Stomach (tissue), 4 donors: ENCODE measurements around the gene GTF2H2C.

Source experiments
- EP300 ChIP-seq: sonication (generic); formaldehyde crosslinking; IDR thresholded peaks from one replicate; pipeline ENCODE4 v1.6.1; 2017; ENCODE audit warnings: antibody characterized with exemption
- POLR2A ChIP-seq, 4 donors: fragments of 450-650 bp; IDR thresholded peaks; one replicate each; pipeline ENCODE4 v1.6.1; 2016; ENCODE audit warnings: antibody characterized with exemption in 4 of 4, control low read depth in 2 of 4, mild to moderate bottlenecking in 1 of 4, moderate library complexity in 1 of 4
- POLR2AphosphoS5 ChIP-seq, 3 donors: sonication (generic); formaldehyde crosslinking; IDR thresholded peaks; one replicate each; pipeline ENCODE4 v1.6.1; 2016; ENCODE audit warnings: antibody characterized with exemption in 3 of 3
- TF ChIP-seq, protein P1 (sequence below), 7 experiments: fragments of 450-650 bp in 4 of 7; fragments of 200-600 bp in 3 of 7; sonication (generic) in 3 of 7; IDR thresholded peaks; one replicate each; pipeline ENCODE4 v1.5.1; 2016 to 2019; ENCODE audit warnings: antibody characterized with exemption in 7 of 7, control low read depth in 2 of 7, mild to moderate bottlenecking in 1 of 7

DNA sequence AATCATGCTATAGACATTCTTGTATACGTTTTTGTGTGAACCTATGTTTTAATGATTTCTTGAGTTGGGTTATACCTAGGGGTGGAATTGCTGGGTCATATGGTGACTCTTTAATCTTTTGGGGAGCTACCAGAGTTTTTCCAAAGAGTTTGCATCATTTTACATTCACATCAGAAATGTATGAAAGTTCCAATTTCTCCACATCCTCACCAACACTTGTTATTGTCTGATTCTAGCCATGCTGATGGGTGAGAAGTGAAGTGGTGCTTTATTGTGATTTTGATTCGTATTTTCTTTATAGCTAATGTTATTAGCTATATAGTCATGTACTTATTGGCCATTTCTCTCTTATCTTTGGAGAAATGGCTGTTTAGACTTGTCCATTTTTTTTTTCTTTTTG is 49.3 kb upstream of the GTF2H2C start:
- TF ChIP-seq, protein P1, sequence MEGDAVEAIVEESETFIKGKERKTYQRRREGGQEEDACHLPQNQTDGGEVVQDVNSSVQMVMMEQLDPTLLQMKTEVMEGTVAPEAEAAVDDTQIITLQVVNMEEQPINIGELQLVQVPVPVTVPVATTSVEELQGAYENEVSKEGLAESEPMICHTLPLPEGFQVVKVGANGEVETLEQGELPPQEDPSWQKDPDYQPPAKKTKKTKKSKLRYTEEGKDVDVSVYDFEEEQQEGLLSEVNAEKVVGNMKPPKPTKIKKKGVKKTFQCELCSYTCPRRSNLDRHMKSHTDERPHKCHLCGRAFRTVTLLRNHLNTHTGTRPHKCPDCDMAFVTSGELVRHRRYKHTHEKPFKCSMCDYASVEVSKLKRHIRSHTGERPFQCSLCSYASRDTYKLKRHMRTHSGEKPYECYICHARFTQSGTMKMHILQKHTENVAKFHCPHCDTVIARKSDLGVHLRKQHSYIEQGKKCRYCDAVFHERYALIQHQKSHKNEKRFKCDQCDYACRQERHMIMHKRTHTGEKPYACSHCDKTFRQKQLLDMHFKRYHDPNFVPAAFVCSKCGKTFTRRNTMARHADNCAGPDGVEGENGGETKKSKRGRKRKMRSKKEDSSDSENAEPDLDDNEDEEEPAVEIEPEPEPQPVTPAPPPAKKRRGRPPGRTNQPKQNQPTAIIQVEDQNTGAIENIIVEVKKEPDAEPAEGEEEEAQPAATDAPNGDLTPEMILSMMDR (IDR thresholded peaks at IDR 0.05), result no peak
- no peak for TF ChIP-seq POLR2AphosphoS5 (IDR thresholded peaks at IDR 0.05)
- no peak for TF ChIP-seq POLR2A (IDR thresholded peaks at IDR 0.05)
- TF ChIP-seq EP300, result no peak
